GM12875 (cell line): ENCODE results near the gene SLC33A1.

ENCODE experiments used
- H3K4me3 ChIP-seq: one replicate; pipeline ENCODE4 v1.5.1; 2011; ENCODE audit warnings: low read depth, low read length, control low read depth
- CTCF ChIP-seq: IDR thresholded peaks from 2 replicates; pipeline ENCODE4 v1.5.1; 2011; ENCODE audit warnings: low read depth, mild to moderate bottlenecking, control low read depth, inconsistent platforms, low read length, moderate library complexity, borderline replicate concordance; ENCODE audit not compliant: insufficient read depth

SLC33A1 gene

GRCh38 chr3:155885292-155885691 lies 31.1 kb upstream of the SLC33A1 start:
- no peak for TF ChIP-seq CTCF
- no peak overlapping the region for H3K4me3 ChIP-seq

- TF ChIP-seq CTCF = no peak
- H3K4me3 ChIP-seq = no peak overlapping the region
Observed at GRCh38 chr3:155884292-155884691, 30.1 kb upstream of the SLC33A1 start.

GRCh38 chr3:155880286-155880685 lies 26.1 kb upstream of the SLC33A1 start:
- no peak for TF ChIP-seq CTCF
- H3K4me3 ChIP-seq = no peak overlapping the region

- no peak overlapping the region for H3K4me3 ChIP-seq
- no peak for TF ChIP-seq CTCF
Observed at GRCh38 chr3:155876503-155876902, 22.3 kb upstream of the SLC33A1 start.

GRCh38 chr3:155876037-155876436 lies 21.8 kb upstream of the SLC33A1 start:
- TF ChIP-seq CTCF = no peak
- H3K4me3 ChIP-seq = no peak overlapping the region

- H3K4me3 ChIP-seq = no peak overlapping the region
- TF ChIP-seq CTCF = no peak
Observed at GRCh38 chr3:155872904-155873646, 18.8 kb upstream of the SLC33A1 start.

GRCh38 chr3:155871746-155872158 lies 17.5 kb upstream of the SLC33A1 start:
- peak overlapping the region; percentile 100 for H3K4me3 ChIP-seq

More at GRCh38 chr3:155871746-155872158, 17.5 kb upstream of the SLC33A1 start:
- no peak for TF ChIP-seq CTCF
